Measurements from ENCODE around the gene PNPLA2. TPM values are rescaled to one million over a fixed set of nuclear protein-coding genes. Genes with fewer than 3 reads are reported as not detected.

Gene PNPLA2
- total and polyA plus RNA-seq, 2 of the 8 experiments (the other 6 are each of a cell fraction or from before 2014, with no cell fraction given), result 30.9 to 62.1 TPM

- no peak overlapping the region for H2AK5ac ChIP-seq (ENCODE audit: low read depth, low read length)
- peaks cover 0 to 7% (median 2%) of the 10 kb centered on the region in 4 experiments; a peak in 4 of 7 replicates for H3K4me1 ChIP-seq (replicated peaks in 1 of 4; ENCODE audit: control insufficient read depth in 3 of 4, insufficient read depth in 4 of 4, low read length in 3 of 4)
- H2AFZ ChIP-seq (ENCODE audit: low read length), result no peak overlapping the region
- H2BK15ac ChIP-seq (ENCODE audit: low read length), result no peak overlapping the region
- no peak for FAIRE-seq
- H3K56ac ChIP-seq (replicated peaks; ENCODE audit: insufficient read length, low read depth, low read length), result no peak overlapping the region
- H3K23ac ChIP-seq (ENCODE audit: insufficient read length), result no peak overlapping the region
- no peaks in the 10 kb centered on the region for H3K9me3 ChIP-seq (ENCODE audit: insufficient read depth in 2 of 2, low read depth in 1 of 2, low read length in 1 of 2)
- ChIA-PET POLR2A (ENCODE audit: partially characterized antibody) (interaction anchor here (0.7 to 35.3 kb wide), 7 partner anchors 12 to 130 kb away, joined by 3 to 636 read pairs (median 4); partner anchors contain the start of gene TALDO1), CTCF (ENCODE audit: partially characterized antibody) (interaction anchor here (0.8 to 2.6 kb wide), 7 partner anchors 12 to 47 kb away, joined by 3 to 7 read pairs (median 4); no protein-coding TSS in a partner anchor)
- no peak overlapping the region for H3K27ac ChIP-seq (ENCODE audit: low read depth, low read length)
- no peak for DNase-seq (ENCODE audit: low read depth in 1 of 2, low spot score in 2 of 2)
- H4K20me1 ChIP-seq (replicated peaks in 1 of 2; ENCODE audit: control insufficient read depth in 1 of 2, insufficient read depth in 2 of 2, low read length in 2 of 2), result peaks cover 16 to 36% of the 10 kb centered on the region in 2 experiments
- H2BK20ac ChIP-seq (ENCODE audit: low read length), result no peak overlapping the region
- H3K14ac ChIP-seq (ENCODE audit: insufficient read length), result no peak overlapping the region
- no peak overlapping the region for H3K4ac ChIP-seq (replicated peaks; ENCODE audit: insufficient read length, low read depth, low read length)
- H3K4me3 ChIP-seq (ENCODE audit: extremely low read depth in 1 of 4, insufficient read depth in 2 of 4, low read depth in 3 of 4, low read length in 4 of 4), result no peak overlapping the region
- H2BK12ac ChIP-seq (ENCODE audit: low read depth, low read length), result no peak overlapping the region
- H3K23me2 ChIP-seq (ENCODE audit: low read depth, low read length), result no peaks in the 10 kb centered on the region
- peaks cover 7 to 34% of the 10 kb centered on the region in 2 experiments; a peak in 3 of 4 replicates for H3K79me2 ChIP-seq (ENCODE audit: control insufficient read depth in 1 of 2, insufficient read depth in 2 of 2, low read length in 2 of 2)
- WGBS, 2 experiments (ENCODE audit: extremely low coverage in 1 of 2, insufficient coverage in 1 of 2, insufficient read length in 1 of 2, insufficient replicate concordance in 2 of 2, low coverage in 1 of 2, low lambda C conversion rate in 2 of 2, missing lambda C conversion rate in 1 of 2), result 90% methylated on average over 29 of the region's 32 CpGs; no CpG with 5 or more reads in 1 of the 2 experiments
- peaks cover 7 to 26% (median 22%) of the 10 kb centered on the region in 4 experiments; a peak in 7 of 8 replicates for H3K36me3 ChIP-seq (ENCODE audit: control insufficient read depth in 2 of 4, insufficient read depth in 4 of 4, low read length in 3 of 4)
- no peak overlapping the region for H2BK120ac ChIP-seq (replicated peaks; ENCODE audit: low read depth, low read length)
- no peak overlapping the region for H4K5ac ChIP-seq (ENCODE audit: insufficient read length, low read depth, low read length)
- H3K9ac ChIP-seq (replicated peaks in 1 of 4; ENCODE audit: extremely low read depth in 1 of 4, low read depth in 3 of 4, low read length in 3 of 4), result no peak overlapping the region
- no peak overlapping the region for H2BK5ac ChIP-seq (ENCODE audit: low read depth, low read length)
- no peak overlapping the region for H4K91ac ChIP-seq (replicated peaks; ENCODE audit: insufficient read length, low read length)
- H3K27me3 ChIP-seq (replicated peaks in 1 of 4; ENCODE audit: control insufficient read depth in 3 of 4, extremely low read depth in 1 of 4, insufficient read depth in 3 of 4, low read length in 3 of 4), result no peaks in the 10 kb centered on the region
- H4K8ac ChIP-seq (ENCODE audit: extremely low read depth, insufficient read depth, low read length), result no peak overlapping the region
- no peak overlapping the region for H3K18ac ChIP-seq (ENCODE audit: extremely low read depth, low read length)
- peaks cover 3% of the 10 kb centered on the region; the same call in 1 of the 2 replicates for H3K79me1 ChIP-seq (ENCODE audit: low read depth, low read length)
- H3K4me2 ChIP-seq (ENCODE audit: insufficient read depth in 1 of 2, low read depth in 2 of 2, low read length in 2 of 2), result no peak overlapping the region
Observed at GRCh38 chr11:770642-771616, 47.8 kb upstream of the PNPLA2 start.

Measured in H1 (cell line).